GM21786 (cell line): ENCODE measurements around the gene COP1.
"Not testable (repeated sequence)": the region's sequence is repeated elsewhere in the genome, so short reads cannot be mapped to it uniquely, and the experiment has no call there.

ENCODE experiments used
- ATAC-seq: cut with Tn5 transposase; IDR thresholded peaks from one replicate; pipeline ENCODE4 v1.9.1; 2021; ENCODE audit not compliant: unreplicated experiment

Gene COP1

DNA sequence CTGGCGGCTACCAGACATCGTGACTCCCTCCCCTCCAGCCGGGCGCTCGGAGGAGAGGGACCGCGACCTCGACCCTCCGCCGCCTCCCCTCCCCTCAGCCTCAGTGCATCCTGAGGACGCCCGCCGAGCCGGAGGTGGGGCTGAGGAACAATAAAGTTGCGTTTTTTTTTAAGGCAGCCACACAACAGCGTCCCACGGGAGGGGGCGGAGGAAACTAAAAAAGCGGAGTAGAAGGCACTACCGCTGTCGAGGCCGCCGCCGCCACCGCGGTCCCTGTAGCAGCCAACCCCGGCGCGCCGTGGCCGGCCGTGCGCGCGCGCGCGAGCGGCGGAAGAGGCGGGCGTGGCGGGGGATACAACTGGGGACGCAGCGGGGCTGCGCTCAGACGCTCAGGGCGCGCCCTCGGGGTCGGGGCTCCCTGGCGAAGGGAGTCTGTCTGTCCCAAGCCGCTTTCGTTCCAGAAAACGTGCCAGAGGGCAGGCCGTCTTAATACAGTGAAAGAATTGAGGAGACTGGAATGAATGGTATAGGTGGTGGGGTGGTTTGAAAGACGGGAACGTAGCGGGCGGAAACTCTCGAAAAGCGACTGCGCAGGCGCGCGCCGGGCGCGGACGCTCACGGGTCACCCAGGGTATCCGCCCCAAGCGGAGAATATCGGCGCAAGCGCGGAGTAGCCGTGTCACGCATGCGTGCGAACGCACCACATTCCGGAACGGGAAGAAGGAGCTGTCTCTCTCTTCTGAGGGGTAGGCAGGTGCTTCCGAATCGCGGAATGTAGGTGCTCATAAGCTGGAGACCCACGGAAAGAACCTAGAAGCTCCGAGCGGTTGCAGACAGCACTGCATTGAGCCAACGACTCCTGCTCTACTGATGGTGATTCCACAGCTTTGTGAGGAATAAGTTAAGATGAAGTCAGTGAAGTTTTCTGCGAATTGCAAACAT, at the start of gene COP1:
COP1 (minus strand) TSS at position 326 of the 942 bp plus-strand sequence; CDS start at position 18, 308 bp downstream.
- peak; percentile 80 for ATAC-seq

DNA sequence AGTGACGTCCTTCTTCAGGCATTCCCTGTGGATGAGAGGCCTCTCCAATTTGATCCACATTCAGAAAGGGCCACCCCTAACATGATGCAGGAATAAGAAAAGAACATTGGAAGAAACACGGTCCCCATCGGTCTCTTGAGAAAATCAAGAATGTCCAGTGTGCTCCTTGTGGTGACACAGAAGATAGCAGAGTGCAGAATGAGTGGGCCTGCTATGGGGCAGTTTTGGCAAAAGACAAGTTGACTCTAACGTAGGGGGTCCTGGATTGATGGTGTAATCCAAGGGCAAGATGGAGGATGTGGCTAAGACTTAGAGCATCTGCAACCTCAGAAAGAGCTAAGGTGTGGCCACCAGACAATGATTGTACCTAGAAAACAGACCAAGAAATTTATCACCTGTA, 45.1 kb upstream of the COP1 start:
- ATAC-seq: no peak

DNA sequence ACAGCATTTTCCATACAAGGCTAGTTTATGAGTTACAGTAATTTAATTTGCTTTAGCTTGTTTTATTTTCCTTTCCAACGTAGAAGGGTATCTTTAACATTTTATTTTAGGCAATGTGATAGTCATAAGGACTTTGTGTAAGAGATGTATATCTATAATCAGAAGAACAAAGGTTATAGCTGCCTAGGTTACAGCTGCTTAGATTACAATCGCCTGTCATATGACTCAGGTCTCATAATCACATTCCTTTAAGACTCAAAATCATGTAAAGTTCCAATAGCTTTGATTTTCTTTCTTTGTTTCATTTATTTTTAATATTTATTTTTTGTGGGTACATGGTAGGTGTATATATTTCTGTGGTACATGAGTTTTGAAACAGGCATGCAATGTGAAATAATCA, 37.8 kb upstream of the COP1 start:
- no peak for ATAC-seq

GRCh38 chr1:176243746-176244145, 36.7 kb upstream of the COP1 start:
- no peak for ATAC-seq

DNA sequence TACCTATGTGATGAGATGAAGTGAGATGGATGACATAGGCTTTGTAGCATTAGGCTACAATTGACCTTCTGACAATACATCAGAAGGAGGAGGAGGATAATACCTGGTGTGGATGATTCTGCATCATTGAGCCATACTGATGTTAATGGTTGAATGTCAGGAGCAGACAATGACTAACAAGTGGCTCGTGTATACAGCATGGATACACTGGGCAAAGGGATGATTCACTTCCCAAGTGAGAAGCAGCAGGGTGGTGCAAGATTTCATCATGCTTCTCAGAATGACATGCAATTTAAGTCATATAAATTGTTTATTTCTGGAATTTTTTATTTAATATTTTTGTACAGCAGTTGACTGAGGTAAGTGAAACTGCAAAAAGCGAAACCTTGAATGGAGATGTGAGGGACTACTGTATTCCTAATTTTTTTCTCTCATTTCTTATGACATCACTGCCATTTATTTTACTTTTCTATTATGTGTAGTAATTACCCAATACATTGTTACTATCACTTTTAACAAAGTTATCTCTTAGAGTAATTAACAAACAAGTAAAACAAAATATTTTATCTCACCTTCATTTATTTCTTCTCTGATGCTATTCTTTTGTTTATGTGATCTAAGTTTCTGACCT, 34.4 kb upstream of the COP1 start:
- no peak for ATAC-seq

DNA sequence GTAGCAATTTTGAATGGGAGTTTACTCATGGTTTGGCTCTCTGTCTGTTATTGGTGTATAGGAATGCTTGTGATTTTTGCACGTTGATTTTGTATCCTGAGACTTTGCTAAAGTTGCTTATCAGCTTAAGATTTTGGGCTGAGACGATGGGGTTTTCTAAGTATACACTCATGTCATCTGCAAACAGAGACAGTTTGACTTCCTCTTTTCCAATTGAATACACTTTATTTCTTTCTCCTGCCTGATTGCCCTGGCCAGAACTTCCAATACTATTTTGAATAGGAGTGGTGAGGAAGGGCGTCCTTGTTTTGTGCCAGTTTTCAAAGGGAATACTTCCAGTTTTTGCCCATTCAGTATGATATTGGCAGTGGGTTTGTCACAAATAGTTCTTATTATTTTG, 26.6 kb upstream of the COP1 start:
- ATAC-seq: not testable (repeated sequence)

DNA sequence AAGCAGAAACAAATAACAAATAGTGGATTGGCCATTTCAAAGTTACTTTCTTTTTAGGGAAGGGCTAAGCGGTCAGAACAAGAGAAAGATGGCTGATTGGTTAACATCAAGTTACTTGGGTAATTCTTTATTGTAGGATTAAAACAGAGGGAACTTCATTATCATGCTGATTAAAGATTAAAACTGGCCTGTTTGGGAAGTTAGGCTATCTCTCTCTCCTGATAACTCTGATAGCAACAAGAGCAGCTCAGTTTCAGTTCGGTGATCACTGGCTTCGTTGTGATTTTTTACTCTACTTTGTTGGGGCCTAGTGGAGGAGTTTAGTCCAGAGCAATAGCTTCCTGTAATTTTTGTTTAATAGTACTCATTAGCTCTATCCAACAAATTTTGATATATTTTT, 20.5 kb upstream of the COP1 start:
- no peak for ATAC-seq

GRCh38 chr1:176225911-176226310, 18.8 kb upstream of the COP1 start:
- no peak for ATAC-seq

GRCh38 chr1:176225479-176225875, 18.4 kb upstream of the COP1 start:
- ATAC-seq: no peak

DNA sequence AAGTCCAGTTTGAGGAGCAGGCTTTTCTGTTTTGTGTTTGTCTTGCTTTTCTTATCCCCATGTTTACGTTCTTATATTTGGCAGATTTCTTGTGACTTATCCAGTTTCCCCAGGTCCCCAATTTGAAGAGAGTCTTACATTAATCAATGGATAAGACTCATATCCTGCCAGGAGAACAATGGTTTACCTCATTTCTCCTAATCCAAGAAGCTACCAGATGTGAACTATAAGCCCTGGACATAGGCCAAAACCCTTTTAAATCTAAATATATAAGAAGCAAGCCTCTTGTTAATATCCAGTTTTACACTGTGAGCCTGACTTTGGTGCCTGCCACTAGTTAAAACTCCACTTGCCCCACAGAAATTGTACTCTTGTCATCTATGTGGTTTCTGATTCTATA, 15.1 kb upstream of the COP1 start:
- no peak for ATAC-seq

GRCh38 chr1:176220100-176220689, 13.1 kb upstream of the COP1 start:
- ATAC-seq: no peak

DNA sequence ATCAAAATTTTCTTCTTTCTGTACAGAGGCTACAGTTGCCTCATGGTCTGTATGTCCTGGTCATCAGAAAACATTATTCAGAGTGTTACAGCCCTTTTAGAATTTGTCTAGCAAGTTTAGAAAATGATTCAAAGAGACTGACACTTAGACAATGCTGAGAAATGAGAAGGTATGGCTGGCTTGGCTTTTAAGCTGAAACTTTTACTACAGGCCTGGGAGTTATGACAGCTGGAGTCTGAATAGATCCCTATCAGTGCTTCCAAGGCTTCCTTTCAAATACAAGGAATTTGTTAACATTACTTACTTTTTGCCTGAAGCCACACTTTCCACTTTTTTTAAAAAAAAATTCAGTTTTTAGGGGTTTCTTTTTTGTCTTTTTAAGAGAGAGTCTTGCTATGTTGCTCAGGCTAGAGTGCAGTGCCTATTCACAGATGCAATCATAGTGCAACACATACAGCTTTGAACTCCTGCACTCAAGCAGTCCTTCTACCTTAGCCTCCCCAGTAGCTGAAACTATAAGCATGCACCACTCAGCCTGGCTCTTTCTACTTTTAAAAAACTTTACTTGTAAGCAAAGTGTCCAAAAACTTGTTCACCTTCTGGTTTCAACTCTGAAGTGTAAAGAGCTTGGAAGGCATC, 10.5 kb upstream of the COP1 start:
- no peak for ATAC-seq

DNA sequence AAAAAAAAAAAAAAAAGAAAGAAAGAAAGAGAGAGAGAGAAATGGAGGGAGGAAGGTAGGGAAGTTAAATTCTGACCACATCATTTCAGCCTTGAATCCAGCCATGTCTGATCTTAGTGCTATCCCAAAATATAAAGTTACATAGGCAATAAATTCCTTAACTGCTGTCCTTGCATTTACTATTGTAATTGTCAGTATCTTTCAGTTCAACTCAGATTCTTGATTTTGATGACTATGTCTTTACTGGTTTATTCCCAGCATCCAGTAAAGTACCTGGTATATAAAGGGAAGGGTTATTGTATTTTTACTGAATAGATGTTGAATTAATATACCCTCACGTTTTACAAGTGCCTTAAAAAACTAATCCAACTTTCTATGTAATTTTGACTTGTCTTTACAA, 8.9 kb upstream of the COP1 start:
- no peak for ATAC-seq

DNA sequence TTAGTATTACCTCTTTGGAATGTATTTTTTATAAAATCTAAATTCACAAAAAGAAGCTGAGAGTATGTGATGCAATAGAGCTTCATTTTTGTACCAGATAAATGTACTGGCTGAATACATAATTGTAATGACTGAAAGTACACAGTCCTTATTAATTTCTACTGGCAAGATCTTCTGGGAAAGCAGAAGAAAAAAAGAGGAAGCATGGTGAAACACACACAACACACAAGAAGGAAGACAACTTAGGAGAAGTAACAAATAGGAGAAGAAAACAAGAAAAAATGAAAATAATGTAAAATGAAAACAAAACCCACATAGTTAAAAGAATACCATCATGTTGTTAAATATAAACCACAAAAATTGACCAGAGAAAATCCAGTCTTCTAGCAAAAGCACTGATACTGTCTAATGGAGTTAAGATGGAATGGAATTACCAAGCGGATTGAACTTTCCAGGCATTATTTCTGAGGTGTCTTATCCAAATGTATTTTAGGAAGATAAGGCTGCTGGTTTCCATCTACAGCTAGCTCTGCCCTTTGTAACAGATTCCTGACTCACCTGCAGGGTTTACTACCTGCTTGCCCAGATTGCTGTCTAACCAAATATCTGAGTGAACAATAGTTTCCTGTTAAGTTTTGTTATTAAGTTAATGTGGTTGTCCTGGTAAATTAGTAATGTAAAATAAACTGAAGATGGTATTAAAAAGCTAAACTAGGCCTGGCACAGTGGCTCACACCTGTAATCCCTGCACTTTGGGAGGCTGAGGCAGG, 4.5 kb upstream of the COP1 start:
- no peak for ATAC-seq

DNA sequence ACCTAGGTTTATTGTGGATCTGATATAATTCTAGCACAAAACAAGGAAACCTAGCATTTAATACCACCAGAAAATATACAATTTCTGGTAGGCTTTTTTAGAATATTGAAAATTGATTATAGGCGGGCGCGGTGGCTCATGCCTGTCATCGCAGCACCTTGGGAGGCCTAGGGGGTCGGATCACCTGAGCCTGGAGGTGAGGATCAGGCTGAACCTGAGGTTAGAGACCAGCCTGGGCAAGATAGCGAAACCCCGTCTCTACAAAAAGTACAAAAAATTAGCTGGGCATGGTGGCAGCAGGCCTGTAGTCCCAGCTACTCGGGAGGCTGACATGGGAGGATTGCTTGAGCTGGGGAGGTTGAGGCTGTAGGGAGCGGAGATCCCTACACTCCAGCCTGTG, 948 bp upstream of the COP1 start:
- no peak for ATAC-seq

DNA sequence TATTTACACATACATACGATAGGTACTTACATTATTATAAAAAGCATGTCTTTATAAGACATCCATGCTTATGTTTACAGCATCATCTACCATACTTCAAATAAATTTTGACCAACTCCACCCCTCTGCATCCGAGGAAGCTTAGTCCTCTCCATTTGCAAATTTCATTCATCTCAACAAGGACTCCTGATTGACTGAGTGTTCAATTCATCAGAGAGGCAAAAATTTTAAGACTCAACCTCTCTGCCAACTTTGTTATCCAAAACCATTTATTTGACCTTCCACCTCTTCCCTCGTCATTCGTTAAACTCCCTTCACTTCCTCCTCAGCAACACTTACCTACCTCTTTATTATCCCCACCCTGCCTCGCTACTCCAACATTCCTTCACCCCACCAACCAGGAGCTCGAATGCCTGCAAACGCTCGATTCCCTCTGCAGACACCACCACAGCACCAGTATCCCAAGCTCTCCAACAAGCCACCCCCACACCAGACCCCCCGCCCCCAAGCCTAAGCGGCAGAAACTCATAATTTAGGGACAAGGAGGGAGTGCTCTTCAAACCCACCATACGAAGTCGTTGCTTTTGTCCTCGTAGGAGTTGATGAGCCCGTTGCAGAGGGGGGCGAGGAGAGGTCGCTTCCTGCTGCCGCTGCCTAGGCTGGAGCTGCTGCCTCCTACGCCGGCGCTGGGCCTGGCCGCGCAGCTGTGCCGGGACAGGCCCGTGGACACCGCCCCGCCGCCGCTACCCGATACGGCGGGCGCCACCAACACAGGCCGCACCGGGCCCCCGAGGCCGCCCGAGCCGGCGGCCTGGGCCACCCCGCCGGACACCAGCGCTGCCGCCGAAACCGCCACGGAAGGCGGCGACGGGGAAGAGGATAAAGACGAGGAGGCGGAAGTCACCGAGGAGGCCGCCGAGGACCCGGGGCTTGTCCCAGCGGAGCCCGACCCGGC, 803 bp downstream of the COP1 start:
- peak; percentile 19 for ATAC-seq

DNA sequence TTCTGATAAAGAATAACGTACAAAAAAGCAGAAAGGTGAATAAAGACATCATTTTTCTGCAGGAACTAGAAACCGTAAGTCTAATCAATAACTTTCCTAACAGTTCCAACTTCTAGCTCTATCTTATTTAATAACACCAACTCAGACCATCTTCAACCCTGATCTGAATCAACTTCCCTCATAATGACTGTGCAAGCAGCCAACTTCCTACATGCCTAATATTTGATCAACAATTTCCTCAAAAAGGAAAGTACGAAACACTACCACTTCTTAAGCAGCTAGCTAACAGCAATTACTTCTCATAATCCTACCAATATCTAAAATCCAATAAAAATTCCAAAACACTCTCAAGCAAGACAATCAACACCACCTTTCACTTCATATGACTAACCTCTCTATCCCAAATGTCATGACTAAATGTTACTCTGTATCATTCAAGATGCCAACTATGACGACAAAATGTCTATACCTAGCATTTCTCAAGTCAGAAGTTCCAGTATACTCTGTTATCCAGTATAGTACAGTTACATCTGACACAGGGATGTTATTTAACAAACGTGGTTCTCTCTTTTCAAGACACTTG, 1.7 kb downstream of the COP1 start:
- ATAC-seq: no peak

DNA sequence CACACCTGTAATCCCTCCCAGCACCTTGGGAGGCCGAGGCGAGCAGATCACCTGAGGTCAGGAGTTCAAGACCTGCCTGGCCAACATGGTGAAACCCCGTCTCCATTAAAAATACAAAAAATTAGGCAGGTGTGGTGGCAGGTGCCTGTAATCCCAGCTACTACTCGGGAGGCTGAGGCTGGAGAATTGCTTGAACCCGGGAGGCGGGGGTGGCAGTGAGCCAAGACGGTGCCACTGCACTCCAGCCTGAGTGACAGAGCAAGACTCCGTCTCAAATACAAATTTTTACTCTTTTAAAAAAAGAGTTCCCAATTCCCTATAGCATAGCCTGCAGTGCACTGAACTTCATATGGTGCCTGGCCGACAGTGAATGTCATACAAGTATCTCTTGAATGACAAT, 2.4 kb downstream of the COP1 start:
- not testable (repeated sequence) for ATAC-seq

- no peak for ATAC-seq
These were observed 3.4 kb downstream of the COP1 start for GRCh38 chr1:176203735-176204134.
